GM19455 (cell line): ENCODE measurements around the gene U2SURP.

Experiments used
- ATAC-seq: cut with Tn5 transposase; IDR thresholded peaks from one replicate; pipeline ENCODE4 v1.9.1; 2021; ENCODE audit not compliant: unreplicated experiment

The U2SURP gene

DNA sequence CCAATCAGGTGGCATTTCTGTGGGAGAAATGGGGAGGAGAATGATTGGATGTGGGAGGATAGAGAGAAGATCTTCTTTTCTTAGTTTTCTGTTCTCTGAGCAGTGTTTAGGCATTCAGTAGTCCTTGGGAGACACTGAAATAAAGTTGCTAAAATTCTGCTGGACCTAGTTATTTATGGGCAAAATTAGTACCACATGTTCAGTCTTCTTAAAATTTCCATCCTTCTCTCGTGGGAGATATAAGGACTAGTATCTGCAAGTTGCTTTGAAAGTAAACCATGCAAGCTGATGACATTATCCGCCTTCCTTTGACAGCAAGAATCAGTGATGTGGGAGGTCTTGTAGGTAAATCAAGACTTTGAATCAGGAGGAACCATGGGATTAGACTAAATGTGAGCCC is 98.3 kb downstream of the U2SURP start:
- ATAC-seq: no peak

DNA sequence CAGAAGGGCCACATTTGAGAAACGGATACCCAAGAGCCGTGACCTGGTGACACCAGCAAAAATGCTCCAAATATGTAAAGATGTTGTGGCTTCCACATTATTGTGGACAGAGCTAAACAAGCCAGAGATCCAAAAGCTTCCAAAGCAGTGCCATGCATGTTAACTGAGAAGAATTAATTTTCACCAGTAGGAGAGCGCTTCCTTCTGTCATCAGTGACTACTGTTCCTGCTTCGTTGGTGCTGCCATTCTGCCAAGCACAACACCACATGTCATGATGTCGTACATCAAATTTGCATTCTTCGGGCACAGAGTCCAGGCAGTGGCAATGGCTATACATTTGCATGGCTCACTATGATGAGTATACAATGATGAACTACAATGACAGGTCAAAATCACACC is 99.1 kb downstream of the U2SURP start:
- ATAC-seq: no peak

DNA sequence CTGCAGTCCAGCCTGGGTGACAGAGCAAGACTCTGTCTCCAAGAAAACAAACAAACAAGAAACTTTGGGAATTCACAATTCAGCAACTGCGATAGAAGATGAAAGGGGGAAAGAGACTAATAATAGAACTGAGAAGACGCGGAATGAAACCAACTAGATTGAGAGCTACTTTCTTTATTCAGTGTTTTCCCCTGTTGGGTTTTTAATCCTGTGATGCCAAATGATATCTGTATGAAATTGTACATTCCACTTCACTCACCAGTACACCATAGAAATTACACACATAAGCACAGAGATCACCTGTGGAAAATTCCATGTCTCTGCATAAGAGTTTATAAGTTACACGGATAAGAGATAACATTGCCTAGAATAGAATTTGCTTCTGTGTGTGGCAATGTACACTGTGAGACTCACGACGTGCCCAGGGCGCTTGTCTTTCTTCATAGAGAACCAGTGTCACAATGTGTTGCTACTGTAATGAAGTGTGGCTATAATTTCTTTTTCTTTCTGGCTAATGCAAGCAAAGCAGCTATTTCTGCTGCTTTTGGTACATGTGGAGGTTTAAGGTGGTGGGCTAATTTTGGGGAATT is 100.5 kb downstream of the U2SURP start:
- ATAC-seq: no peak

DNA sequence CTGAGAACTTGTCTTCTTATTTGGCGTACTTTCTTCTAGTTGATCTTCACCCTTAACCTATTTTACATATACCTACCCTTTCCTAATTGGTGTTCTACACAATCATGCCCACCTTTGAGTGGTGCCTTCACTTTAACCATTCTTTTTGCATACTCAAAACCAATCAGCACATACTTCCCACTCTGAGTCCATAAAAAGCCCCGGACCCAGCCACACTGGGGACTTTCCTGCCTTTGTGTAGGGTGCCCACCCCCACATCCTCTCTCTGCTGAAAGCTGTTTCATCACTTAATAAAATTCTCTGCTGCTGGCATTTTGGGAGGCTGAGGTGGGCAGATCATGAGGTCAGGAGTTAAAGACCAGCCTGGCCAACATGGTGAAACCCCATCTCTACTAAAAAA is 102.3 kb downstream of the U2SURP start:
- ATAC-seq: no peak

DNA sequence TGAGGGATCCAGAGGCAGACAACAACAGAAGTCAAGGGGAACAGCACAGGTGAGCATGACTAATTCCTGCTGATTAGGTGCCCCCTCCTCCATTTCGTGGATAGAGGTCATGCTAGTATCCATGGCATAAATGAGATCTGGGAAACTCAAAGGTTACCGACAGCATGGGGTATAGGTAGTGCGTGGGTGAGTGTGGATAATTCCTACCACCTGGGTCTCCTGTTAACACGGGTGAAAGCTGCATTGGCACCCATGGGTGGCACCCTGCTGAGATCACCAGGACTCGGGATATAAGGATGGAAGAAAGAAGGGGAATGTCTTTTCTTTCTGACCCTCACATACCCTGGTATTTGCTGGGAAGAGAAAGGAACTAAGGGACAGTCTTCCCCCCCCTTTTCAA is 103.8 kb downstream of the U2SURP start:
- no peak for ATAC-seq

DNA sequence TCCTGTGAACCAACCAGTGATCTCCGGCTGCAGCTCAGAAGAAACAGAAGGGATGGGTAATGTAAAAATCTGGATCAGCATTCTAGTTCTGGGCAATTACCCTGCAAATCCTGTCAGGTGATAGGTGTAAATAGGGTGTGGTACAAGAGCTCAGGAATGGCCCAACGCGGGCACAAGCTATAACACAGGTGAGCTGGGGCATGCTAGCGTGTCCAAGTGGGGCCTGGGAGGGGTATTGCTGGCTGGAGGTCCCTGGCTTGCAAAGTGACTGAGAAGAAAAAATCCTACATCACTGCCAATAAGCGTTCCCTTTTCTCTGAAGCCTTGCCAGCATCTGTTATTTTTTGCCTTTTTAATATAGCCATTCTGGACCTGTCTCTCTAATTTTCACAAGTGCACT is 108.5 kb downstream of the U2SURP start:
- ATAC-seq: no peak
